IPS-18a (cell line): ENCODE data around the gene TMEM18.
"Not testable (repeated sequence)": the region's sequence is repeated elsewhere in the genome, so short reads cannot be mapped to it uniquely, and the experiment has no call there.

ENCODE experiments used
- H3K27ac ChIP-seq: one replicate; pipeline ENCODE4 v1.5.1; 2013; ENCODE audit warnings: low read length
- H3K27me3 ChIP-seq: one replicate; pipeline ENCODE4 v1.6.1; 2013; ENCODE audit warnings: mild to moderate bottlenecking, low read length; ENCODE audit not compliant: control insufficient read depth, insufficient read depth
- H3K36me3 ChIP-seq: one replicate; pipeline ENCODE4 v1.6.1; 2013; ENCODE audit warnings: low read depth, low read length; ENCODE audit not compliant: control insufficient read depth
- H3K4me1 ChIP-seq: one replicate; pipeline ENCODE4 v1.6.1; 2013; ENCODE audit warnings: low read depth, low read length; ENCODE audit not compliant: control insufficient read depth
- H3K4me3 ChIP-seq: one replicate; pipeline ENCODE4 v1.5.1; 2013; ENCODE audit warnings: low read length
- H3K9ac ChIP-seq: one replicate; pipeline ENCODE4 v1.6.1; 2013; ENCODE audit warnings: mild to moderate bottlenecking, low read length, moderate library complexity
- H3K9me3 ChIP-seq: one replicate; pipeline ENCODE4 v1.6.1; 2013; ENCODE audit warnings: low read depth, low read length; ENCODE audit not compliant: control insufficient read depth

Gene TMEM18

DNA sequence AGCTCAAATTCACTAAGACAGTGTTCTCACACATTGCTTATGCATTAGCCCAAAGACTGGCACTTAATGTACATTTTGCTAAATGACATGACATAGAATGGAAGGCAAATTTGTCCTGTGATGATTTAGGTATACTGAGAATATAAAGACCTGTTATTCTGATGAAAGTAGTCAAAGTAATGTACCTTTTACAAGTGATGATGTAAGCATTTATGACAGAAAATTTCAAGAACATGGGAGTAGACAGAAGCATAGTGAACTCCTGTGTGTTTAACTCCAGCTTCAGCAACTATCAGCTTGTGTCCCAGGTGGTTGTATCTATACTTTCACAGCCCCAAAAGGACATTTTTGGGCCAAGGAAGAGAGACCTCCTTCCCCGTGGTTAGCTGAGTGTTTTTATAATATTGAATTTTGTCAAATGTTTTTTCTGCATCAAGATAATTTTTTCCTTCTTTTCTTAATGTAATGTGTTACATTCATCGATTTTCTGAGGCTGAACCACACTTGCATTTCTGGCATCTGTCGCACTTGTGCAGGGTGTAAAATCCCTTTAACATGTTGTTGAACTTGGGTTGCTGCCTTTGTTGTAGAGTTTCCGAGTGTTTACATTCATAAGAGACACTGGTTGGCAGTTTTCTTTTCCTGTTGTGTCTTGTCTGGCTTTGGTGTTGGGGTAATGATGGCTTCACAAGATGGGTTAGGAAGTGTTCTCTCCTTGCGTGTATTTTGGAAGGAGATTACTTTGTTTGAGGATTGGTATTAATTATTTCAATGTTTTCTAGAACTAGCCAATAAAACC is 33.9 kb upstream of the TMEM18 start:
- Histone ChIP-seq H3K27me3 (no peaks in the 10 kb centered on the region), H3K9ac (no peak overlapping the region), H3K9me3 (no peaks in the 10 kb centered on the region)

DNA sequence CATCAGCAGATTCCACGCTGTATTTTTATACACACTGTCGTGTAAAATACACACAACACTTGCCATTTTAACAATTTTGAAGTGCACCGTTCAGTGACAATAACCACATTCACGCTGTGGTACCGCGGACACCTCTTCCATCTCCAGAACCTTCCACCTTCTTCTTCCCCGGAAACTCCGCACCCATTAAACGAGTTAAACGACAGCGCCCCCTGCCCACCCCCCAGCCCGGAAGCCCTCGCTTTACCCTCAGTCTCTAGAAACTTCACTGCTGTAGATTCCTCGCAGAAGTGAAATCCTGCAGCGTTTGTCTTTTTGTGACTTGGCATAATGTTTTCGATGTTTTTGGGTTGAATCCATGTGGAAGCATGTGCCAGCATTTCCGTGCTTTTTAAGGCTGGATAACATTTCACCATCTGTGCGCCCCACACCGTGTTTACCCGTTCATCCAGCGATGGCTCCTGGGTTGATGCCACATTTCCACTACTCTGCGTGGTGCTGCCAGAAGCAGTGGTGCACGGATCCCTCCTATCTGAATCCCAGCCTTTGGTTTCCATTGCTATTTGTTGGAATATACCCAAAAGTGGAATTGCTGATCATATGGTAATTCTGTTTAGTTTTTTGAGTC is 32.0 kb upstream of the TMEM18 start:
- H3K27me3 ChIP-seq, result no peaks in the 10 kb centered on the region
- H3K4me3 ChIP-seq, result no peak overlapping the region
- no peaks in the 10 kb centered on the region for H3K9me3 ChIP-seq
- H3K9ac ChIP-seq, result no peak overlapping the region
- H3K27ac ChIP-seq, result no peak overlapping the region
- no peaks in the 10 kb centered on the region for H3K4me1 ChIP-seq
- H3K36me3 ChIP-seq, result no peaks in the 10 kb centered on the region

More for the DNA sequence above, 33.9 kb upstream of the TMEM18 start:
- H3K4me1 ChIP-seq, result peaks cover 3% of the 10 kb centered on the region
- H3K27ac ChIP-seq, result no peak overlapping the region
- H3K36me3 ChIP-seq, result no peaks in the 10 kb centered on the region
- no peak overlapping the region for H3K4me3 ChIP-seq

DNA sequence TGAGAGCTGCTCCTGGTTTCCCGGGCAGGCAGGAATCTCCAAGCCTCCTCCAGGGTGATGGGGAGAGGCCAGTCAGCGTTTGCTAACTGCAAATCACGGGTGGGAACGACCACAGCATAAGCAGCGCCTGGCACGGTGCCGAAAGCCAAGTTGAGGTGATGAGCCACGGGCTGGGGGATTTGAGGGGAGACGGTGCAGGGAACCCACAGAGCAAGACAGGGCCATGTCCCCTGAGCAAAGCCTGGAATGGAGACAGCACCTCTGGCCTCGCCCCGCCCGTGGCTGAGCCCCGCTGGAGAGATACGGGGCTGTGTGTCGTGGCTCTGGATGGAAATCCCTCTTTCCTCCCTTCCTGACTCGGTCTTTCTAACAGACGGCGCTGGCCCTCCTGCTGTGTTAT is 31.5 kb upstream of the TMEM18 start:
- Histone ChIP-seq H3K27me3 (no peaks in the 10 kb centered on the region), H3K4me1 (no peaks in the 10 kb centered on the region), H3K27ac (no peak overlapping the region), H3K9me3 (no peaks in the 10 kb centered on the region), H3K36me3 (no peaks in the 10 kb centered on the region), H3K9ac (no peak overlapping the region), H3K4me3 (no peak overlapping the region)

DNA sequence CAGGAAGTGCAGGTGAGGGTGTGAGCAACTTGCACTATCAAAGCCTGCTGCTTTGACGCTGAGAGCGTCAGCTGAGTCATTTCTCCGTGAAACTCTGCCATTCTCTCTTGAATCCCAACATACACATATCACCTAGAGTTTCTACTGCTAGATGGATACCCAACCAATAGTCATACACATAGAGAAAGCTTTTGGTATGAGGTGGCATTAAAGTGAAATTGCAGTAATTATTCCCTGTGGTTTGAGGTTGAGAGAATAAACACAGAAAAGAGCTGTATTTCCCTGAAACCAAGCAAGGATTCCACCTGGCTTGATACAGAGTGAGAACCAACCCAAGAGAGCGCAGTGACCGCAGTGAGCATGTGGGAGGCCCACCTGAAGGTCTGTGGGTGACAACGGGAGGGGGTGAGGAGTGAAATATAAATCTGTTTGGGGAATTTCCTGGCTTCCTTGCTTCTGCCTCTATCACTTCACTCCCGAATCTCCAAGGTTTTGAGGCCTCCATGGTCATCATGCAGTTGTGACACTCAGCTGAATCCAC is 28.8 kb upstream of the TMEM18 start:
- no peak overlapping the region for H3K4me3 ChIP-seq
- no peak overlapping the region for H3K27ac ChIP-seq
- H3K9me3 ChIP-seq, result no peaks in the 10 kb centered on the region
- no peaks in the 10 kb centered on the region for H3K27me3 ChIP-seq
- H3K36me3 ChIP-seq, result no peaks in the 10 kb centered on the region
- H3K4me1 ChIP-seq, result no peaks in the 10 kb centered on the region
- H3K9ac ChIP-seq, result no peak overlapping the region

DNA sequence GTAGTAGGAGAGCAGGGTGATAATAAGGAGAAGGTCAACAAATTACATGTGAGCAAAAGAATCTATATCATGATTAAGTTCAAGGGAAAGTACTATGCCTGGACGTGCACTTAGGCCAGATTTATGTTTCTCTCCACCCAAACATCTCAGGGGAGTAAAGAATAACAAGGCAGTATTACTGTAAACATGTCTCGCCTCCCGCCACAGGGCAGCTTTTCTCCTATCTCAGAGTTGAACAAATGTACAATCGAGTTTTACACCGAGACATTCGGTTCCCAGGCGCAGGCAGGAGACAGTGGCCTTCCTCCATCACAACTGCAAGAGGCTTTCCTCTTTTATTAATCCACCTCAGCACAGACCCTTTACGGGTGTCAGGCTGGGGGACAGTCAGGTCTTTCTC is 25.6 kb upstream of the TMEM18 start:
- not testable (repeated sequence) for H3K36me3 ChIP-seq, H3K4me3 ChIP-seq, H3K9me3 ChIP-seq, H3K9ac ChIP-seq, H3K27ac ChIP-seq, H3K4me1 ChIP-seq, H3K27me3 ChIP-seq

DNA sequence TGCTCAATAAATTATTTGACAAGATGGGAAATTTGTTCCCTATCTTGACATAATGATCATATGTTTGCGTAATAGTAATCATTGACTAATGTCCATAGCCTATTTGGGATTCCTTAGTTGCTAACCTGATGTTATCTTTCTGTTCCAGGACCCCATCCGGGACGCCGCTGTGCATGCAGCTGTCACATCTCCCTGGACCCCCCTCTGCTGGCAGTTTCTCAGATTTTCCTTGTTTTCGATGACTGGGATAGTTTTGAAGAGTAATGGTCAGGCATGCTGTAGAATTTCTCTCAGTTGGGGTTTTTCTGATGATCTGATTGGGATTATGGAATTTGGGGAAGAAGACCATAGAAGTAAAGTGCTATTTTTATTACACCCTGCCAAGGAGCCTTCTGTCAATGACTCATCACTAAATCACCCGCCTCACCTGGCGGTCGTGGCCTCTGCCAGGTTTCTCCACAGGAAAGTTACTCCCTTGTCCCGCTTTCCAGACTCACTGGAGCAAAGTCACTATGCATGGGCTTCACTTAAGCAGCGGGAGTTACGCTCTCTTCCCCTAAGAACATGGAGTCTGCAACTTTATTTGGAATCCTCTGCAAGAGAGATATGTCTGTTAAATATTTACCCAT is 19.9 kb upstream of the TMEM18 start:
- no peak overlapping the region for H3K9ac ChIP-seq
- H3K36me3 ChIP-seq, result no peaks in the 10 kb centered on the region
- no peaks in the 10 kb centered on the region for H3K9me3 ChIP-seq
- H3K27ac ChIP-seq, result no peak overlapping the region
- no peaks in the 10 kb centered on the region for H3K4me1 ChIP-seq
- no peak overlapping the region for H3K4me3 ChIP-seq
- no peaks in the 10 kb centered on the region for H3K27me3 ChIP-seq

DNA sequence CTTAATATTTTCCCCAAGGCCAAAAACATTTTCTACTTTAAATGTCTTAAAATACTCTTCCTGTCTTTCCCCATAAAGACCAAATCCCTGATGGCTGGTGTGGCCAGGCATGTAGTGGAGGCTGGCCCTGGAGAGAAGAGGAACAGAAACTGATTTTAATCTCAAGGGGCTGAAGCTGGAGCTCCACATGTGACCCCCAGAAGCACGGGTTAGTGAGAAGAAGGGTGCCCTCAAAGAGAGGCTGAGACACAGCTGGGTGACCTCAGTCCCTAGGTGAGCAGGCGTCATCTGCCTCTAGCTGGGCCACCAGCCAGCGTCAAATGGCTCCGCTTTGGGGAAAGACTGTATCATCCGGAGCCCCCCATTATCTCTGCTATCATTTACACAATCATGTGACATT is 19.3 kb upstream of the TMEM18 start:
- no peak overlapping the region for H3K27ac ChIP-seq
- H3K4me1 ChIP-seq, result no peaks in the 10 kb centered on the region
- no peaks in the 10 kb centered on the region for H3K36me3 ChIP-seq
- H3K9ac ChIP-seq, result no peak overlapping the region
- H3K27me3 ChIP-seq, result no peaks in the 10 kb centered on the region
- no peak overlapping the region for H3K4me3 ChIP-seq
- H3K9me3 ChIP-seq, result no peaks in the 10 kb centered on the region

DNA sequence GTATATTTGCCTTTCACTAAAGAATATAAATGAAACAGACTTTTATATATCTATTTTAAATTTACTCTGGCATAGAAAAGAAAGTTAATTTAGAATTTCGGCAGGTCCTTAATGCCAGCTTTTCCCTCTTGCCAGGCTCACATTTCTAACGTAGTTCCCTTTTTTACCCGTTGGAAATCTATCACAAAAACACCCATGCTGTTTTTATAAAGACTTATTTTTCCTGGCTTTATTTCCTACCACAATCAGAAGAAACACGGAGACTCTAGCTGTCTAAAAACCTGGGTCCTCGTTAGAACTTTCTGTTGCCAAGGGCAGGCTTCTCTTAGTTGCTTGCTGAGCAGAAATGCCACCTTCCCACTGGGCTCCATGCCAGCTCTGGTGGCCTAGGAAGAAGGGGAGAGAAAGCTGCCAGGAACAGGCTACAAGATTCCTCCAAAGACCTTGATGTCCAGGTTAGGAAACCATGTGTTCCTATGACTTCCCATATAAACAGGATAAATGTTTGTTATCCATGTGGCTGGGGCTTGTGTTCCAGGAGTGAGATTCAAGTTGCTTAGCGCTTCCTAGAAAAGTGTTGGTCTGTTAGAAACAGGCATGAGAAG is 17.8 kb upstream of the TMEM18 start:
- Histone ChIP-seq H3K9ac (no peak overlapping the region), H3K36me3 (no peaks in the 10 kb centered on the region), H3K27ac (no peak overlapping the region), H3K4me3 (no peak overlapping the region), H3K9me3 (no peaks in the 10 kb centered on the region), H3K4me1 (no peaks in the 10 kb centered on the region), H3K27me3 (no peaks in the 10 kb centered on the region)

DNA sequence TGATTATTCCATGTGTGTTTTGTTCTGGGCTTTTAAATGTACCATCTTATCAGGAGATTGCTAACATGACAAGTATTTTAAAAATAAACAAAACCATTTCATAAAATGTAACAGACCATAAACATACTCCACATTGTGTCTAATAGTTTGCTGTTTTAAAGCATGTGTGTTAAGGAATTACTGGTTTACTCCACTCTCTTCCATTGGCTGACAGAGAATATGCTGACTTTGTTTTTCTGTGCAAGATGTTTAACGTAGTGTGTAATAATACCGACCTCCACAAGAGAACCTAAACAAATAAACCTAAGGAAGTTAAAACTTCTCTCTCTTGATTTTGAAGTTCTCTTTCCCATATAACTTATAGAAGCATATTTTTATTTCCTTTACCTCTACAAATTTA is 17.0 kb upstream of the TMEM18 start:
- Histone ChIP-seq H3K36me3 (no peaks in the 10 kb centered on the region), H3K27me3 (no peaks in the 10 kb centered on the region), H3K4me3 (no peak overlapping the region), H3K9ac (no peak overlapping the region), H3K9me3 (no peaks in the 10 kb centered on the region), H3K4me1 (no peaks in the 10 kb centered on the region), H3K27ac (no peak overlapping the region)

DNA sequence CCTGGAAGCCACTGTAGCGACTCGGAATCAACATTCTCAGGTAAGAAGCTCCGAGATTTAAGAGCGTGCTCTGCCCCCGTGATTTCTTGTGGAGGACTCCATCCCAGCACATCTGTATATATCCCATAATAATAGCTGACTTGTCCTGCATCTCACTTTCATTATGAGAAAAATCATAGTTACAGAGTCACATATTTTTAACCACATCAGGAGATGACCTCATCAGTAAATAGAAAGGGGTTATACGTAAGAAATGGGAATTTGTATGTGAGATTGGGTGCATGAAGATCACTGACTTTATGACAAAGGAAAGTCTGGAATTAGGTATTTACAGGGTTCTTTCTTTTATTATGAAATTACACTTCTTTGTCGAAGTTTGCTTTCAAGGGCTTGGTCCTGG is 16.4 kb upstream of the TMEM18 start:
- no peak overlapping the region for H3K9ac ChIP-seq
- H3K4me3 ChIP-seq, result no peak overlapping the region
- H3K9me3 ChIP-seq, result no peaks in the 10 kb centered on the region
- H3K36me3 ChIP-seq, result no peaks in the 10 kb centered on the region
- H3K27ac ChIP-seq, result no peak overlapping the region
- H3K27me3 ChIP-seq, result no peaks in the 10 kb centered on the region
- no peaks in the 10 kb centered on the region for H3K4me1 ChIP-seq

DNA sequence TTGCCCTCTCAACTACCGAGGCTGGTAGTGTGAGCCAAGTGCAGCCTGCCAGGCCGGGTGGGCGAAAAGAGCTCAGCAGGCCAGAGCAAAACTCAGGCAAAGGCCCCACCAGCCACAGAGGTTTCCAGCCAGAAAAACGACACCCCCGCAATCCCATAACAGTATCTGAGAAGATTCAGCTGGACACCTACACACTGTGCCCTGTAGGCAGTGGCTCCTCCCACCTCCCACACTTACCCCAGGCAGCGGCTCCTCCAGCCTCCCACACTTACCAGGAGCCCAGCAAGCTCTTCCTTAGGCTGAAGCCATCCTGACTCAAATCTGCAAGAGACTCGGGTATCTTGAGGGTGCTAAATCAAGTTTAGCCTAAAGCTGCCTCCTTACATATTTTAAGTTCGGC is 15.6 kb upstream of the TMEM18 start:
- no peaks in the 10 kb centered on the region for H3K9me3 ChIP-seq
- H3K27ac ChIP-seq, result no peak overlapping the region
- H3K4me3 ChIP-seq, result no peak overlapping the region
- no peaks in the 10 kb centered on the region for H3K27me3 ChIP-seq
- H3K9ac ChIP-seq, result no peak overlapping the region
- H3K4me1 ChIP-seq, result no peaks in the 10 kb centered on the region
- no peaks in the 10 kb centered on the region for H3K36me3 ChIP-seq
